NCI-H1694 treated with DMSO at 0.1 percent for 48 hours (cell line): ENCODE data around the gene CERS4.
"Not testable (repeated sequence)": the region's sequence is repeated elsewhere in the genome, so short reads cannot be mapped to it uniquely, and the experiment has no call there.

Source experiments
- DNase-seq: peaks from one replicate; lab custom pipeline; 2025; lab: John Stamatoyannopoulos, UW

CERS4 gene

GRCh38 chr19:8209462-8210378, 550 bp downstream of the CERS4 start:
- DNase-seq = no peak

- DNase-seq = no peak
Observed at GRCh38 chr19:8210421-8211101, 1.4 kb downstream of the CERS4 start.

GRCh38 chr19:8212212-8212611, 3.0 kb downstream of the CERS4 start:
- peak; percentile 23 for DNase-seq

GRCh38 chr19:8212916-8213315, 3.7 kb downstream of the CERS4 start:
- no peak for DNase-seq

- DNase-seq = no peak
Observed at GRCh38 chr19:8213827-8214672, 4.9 kb downstream of the CERS4 start.

- no peak for DNase-seq
Observed at GRCh38 chr19:8214802-8215201, 5.6 kb downstream of the CERS4 start.

- DNase-seq = no peak
Observed at GRCh38 chr19:8215783-8216182, 6.6 kb downstream of the CERS4 start.

- DNase-seq = no peak
Observed at GRCh38 chr19:8216357-8216756, 7.2 kb downstream of the CERS4 start.

- not testable (repeated sequence) for DNase-seq
Observed at GRCh38 chr19:8218127-8218526, 9.0 kb downstream of the CERS4 start.

- no peak for DNase-seq
Observed at GRCh38 chr19:8220481-8220880, 11.3 kb downstream of the CERS4 start.

- no peak for DNase-seq
Observed at GRCh38 chr19:8221161-8221560, 12.0 kb downstream of the CERS4 start.

- not testable (repeated sequence) for DNase-seq
Observed at GRCh38 chr19:8223442-8223841, 14.3 kb downstream of the CERS4 start.

- DNase-seq = peak; percentile 10
Observed at GRCh38 chr19:8224394-8225145, 15.4 kb downstream of the CERS4 start.

- DNase-seq = no peak
Observed at GRCh38 chr19:8231073-8231604, 22.0 kb downstream of the CERS4 start.

GRCh38 chr19:8233370-8233769, 24.2 kb downstream of the CERS4 start:
- DNase-seq = no peak

- DNase-seq = no peak
Observed at GRCh38 chr19:8237026-8237425, 27.9 kb downstream of the CERS4 start.

- DNase-seq = peak; percentile 13
Observed at GRCh38 chr19:8238251-8238650, 29.1 kb downstream of the CERS4 start.

GRCh38 chr19:8239528-8240273, 30.5 kb downstream of the CERS4 start:
- no peak for DNase-seq

GRCh38 chr19:8240274-8241229, 31.4 kb downstream of the CERS4 start:
- peak; percentile 35 for DNase-seq
